Measurements from ENCODE around the gene DNAI4. TPM values are rescaled to one million over a fixed set of nuclear protein-coding genes. Genes with fewer than 3 reads are reported as not detected.
"Not testable (repeated sequence)": the region's sequence is repeated elsewhere in the genome, so short reads cannot be mapped to it uniquely, and the experiment has no call there.

The DNAI4 gene
- polyA plus RNA-seq (ENCODE audit: insufficient read length), result 4.3 TPM

- DNase-seq (ENCODE audit: low read depth), result peak; percentile 90
Observed at GRCh38 chr1:66924756-66925557, at the start of gene DNAI4, which contains the start of gene MIER1. DNAI4 (minus strand) TSS chr1:66924856; CDS start chr1:66924831, 25 bp downstream. MIER1 (plus strand) TSS chr1:66924990; CDS start chr1:66925029, 39 bp downstream.

GRCh38 chr1:66968574-66968973 lies 43.9 kb upstream of the DNAI4 start:
- no peak for DNase-seq (ENCODE audit: low read depth)

- not testable (repeated sequence) for DNase-seq (ENCODE audit: low read depth)
Observed at GRCh38 chr1:66966188-66966873, 41.7 kb upstream of the DNAI4 start.

- DNase-seq (ENCODE audit: low read depth), result no peak
Observed at GRCh38 chr1:66957938-66958337, 33.3 kb upstream of the DNAI4 start.

GRCh38 chr1:66954208-66954607 lies 29.6 kb upstream of the DNAI4 start:
- no peak for DNase-seq (ENCODE audit: low read depth)

- no peak for DNase-seq (ENCODE audit: low read depth)
Observed at GRCh38 chr1:66951513-66951912, 26.9 kb upstream of the DNAI4 start.

- no peak for DNase-seq (ENCODE audit: low read depth)
Observed at GRCh38 chr1:66947267-66947666, 22.6 kb upstream of the DNAI4 start.

GRCh38 chr1:66945316-66945715 lies 20.7 kb upstream of the DNAI4 start:
- DNase-seq (ENCODE audit: low read depth), result no peak

- no peak for DNase-seq (ENCODE audit: low read depth)
Observed at GRCh38 chr1:66944330-66945274, 19.9 kb upstream of the DNAI4 start.

GRCh38 chr1:66943361-66943969 lies 18.8 kb upstream of the DNAI4 start:
- DNase-seq (ENCODE audit: low read depth), result no peak

- no peak for DNase-seq (ENCODE audit: low read depth)
Observed at GRCh38 chr1:66940981-66941380, 16.3 kb upstream of the DNAI4 start.

GRCh38 chr1:66938613-66939012 lies 14.0 kb upstream of the DNAI4 start:
- DNase-seq (ENCODE audit: low read depth), result no peak

- no peak for DNase-seq (ENCODE audit: low read depth)
Observed at GRCh38 chr1:66937529-66938234, 13.0 kb upstream of the DNAI4 start.

- no peak for DNase-seq (ENCODE audit: low read depth)
Observed at GRCh38 chr1:66933887-66934700, 9.4 kb upstream of the DNAI4 start.

GRCh38 chr1:66932291-66932690 lies 7.6 kb upstream of the DNAI4 start:
- DNase-seq (ENCODE audit: low read depth), result no peak

GRCh38 chr1:66931590-66931989 lies 6.9 kb upstream of the DNAI4 start:
- DNase-seq (ENCODE audit: low read depth), result no peak

- no peak for DNase-seq (ENCODE audit: low read depth)
Observed at GRCh38 chr1:66930823-66931174, 6.1 kb upstream of the DNAI4 start.

- DNase-seq (ENCODE audit: low read depth), result peak; percentile 79
Observed at GRCh38 chr1:66929999-66930822, 5.6 kb upstream of the DNAI4 start.

- DNase-seq (ENCODE audit: low read depth), result no peak
Observed at GRCh38 chr1:66929691-66929998, 5.0 kb upstream of the DNAI4 start.
